Rectal smooth muscle tissue (tissue), 1 donor: ENCODE data around the gene NCOA3.
"Not testable (repeated sequence)": the region's sequence is repeated elsewhere in the genome, so short reads cannot be mapped to it uniquely, and the experiment has no call there.

Experiments used
- H3K27ac ChIP-seq: one replicate; pipeline ENCODE4 v1.7.0; 2013; ENCODE audit warnings: low read depth, low read length, inconsistent platforms
- H3K27me3 ChIP-seq: one replicate; pipeline ENCODE4 v1.7.0; 2013; ENCODE audit warnings: low read length; ENCODE audit not compliant: control insufficient read depth, insufficient read depth
- H3K36me3 ChIP-seq: one replicate; pipeline ENCODE4 v1.7.0; 2013; ENCODE audit warnings: low read length; ENCODE audit not compliant: control insufficient read depth, insufficient read depth
- H3K4me1 ChIP-seq: one replicate; pipeline ENCODE4 v1.7.0; 2013; ENCODE audit warnings: low read length; ENCODE audit not compliant: control insufficient read depth, insufficient read depth
- H3K4me3 ChIP-seq: one replicate; pipeline ENCODE4 v1.7.0; 2013; ENCODE audit warnings: low read length
- H3K9ac ChIP-seq: one replicate; pipeline ENCODE4 v1.7.0; 2013; ENCODE audit warnings: low read length

Gene NCOA3

GRCh38 chr20:47588158-47588557 is 86.5 kb downstream of the NCOA3 start:
- Histone ChIP-seq H3K4me1 (no peaks in the 10 kb centered on the region), H3K27me3 (no peaks in the 10 kb centered on the region), H3K9ac (no peak overlapping the region), H3K27ac (no peak overlapping the region), H3K4me3 (no peak overlapping the region), H3K36me3 (no peaks in the 10 kb centered on the region)

- H3K27me3 ChIP-seq = no peaks in the 10 kb centered on the region
- no peaks in the 10 kb centered on the region for H3K36me3 ChIP-seq
- H3K9ac ChIP-seq = no peak overlapping the region
- H3K27ac ChIP-seq = no peak overlapping the region
- no peaks in the 10 kb centered on the region for H3K4me1 ChIP-seq
- H3K4me3 ChIP-seq = no peak overlapping the region
Measured at GRCh38 chr20:47591231-47591630, 89.5 kb downstream of the NCOA3 start.

GRCh38 chr20:47594157-47594556 is 92.5 kb downstream of the NCOA3 start:
- Histone ChIP-seq H3K27ac (no peak overlapping the region), H3K4me1 (no peaks in the 10 kb centered on the region), H3K4me3 (no peak overlapping the region), H3K27me3 (no peaks in the 10 kb centered on the region), H3K9ac (no peak overlapping the region), H3K36me3 (no peaks in the 10 kb centered on the region)

- not testable (repeated sequence) for H3K27ac ChIP-seq
Measured at GRCh38 chr20:47595138-47595537, 93.5 kb downstream of the NCOA3 start.

GRCh38 chr20:47596003-47596571 is 94.4 kb downstream of the NCOA3 start:
- H3K27ac ChIP-seq = no peak overlapping the region
- H3K27me3 ChIP-seq = no peaks in the 10 kb centered on the region
- H3K36me3 ChIP-seq = no peaks in the 10 kb centered on the region
- H3K4me1 ChIP-seq = no peaks in the 10 kb centered on the region
- H3K9ac ChIP-seq = no peak overlapping the region
- no peak overlapping the region for H3K4me3 ChIP-seq

More at GRCh38 chr20:47595138-47595537, 93.5 kb downstream of the NCOA3 start:
- not testable (repeated sequence) for H3K4me3 ChIP-seq, H3K27me3 ChIP-seq, H3K9ac ChIP-seq, H3K36me3 ChIP-seq, H3K4me1 ChIP-seq

GRCh38 chr20:47597090-47597489 is 95.4 kb downstream of the NCOA3 start:
- Histone ChIP-seq H3K27me3 (no peaks in the 10 kb centered on the region), H3K4me3 (no peak overlapping the region), H3K27ac (no peak overlapping the region), H3K36me3 (no peaks in the 10 kb centered on the region), H3K9ac (no peak overlapping the region), H3K4me1 (no peaks in the 10 kb centered on the region)

GRCh38 chr20:47598911-47599744 is 97.4 kb downstream of the NCOA3 start:
- Histone ChIP-seq H3K36me3 (no peaks in the 10 kb centered on the region), H3K9ac (no peak overlapping the region), H3K4me3 (no peak overlapping the region), H3K4me1 (no peaks in the 10 kb centered on the region), H3K27me3 (no peaks in the 10 kb centered on the region), H3K27ac (no peak overlapping the region)

- H3K36me3 ChIP-seq = no peaks in the 10 kb centered on the region
- H3K4me3 ChIP-seq = no peak overlapping the region
- no peak overlapping the region for H3K9ac ChIP-seq
- H3K27ac ChIP-seq = no peak overlapping the region
- H3K4me1 ChIP-seq = no peaks in the 10 kb centered on the region
- no peaks in the 10 kb centered on the region for H3K27me3 ChIP-seq
Measured at GRCh38 chr20:47600967-47601547, 99.4 kb downstream of the NCOA3 start.

GRCh38 chr20:47603260-47603659 is 101.6 kb downstream of the NCOA3 start:
- Histone ChIP-seq H3K27me3 (no peaks in the 10 kb centered on the region), H3K9ac (no peak overlapping the region), H3K27ac (no peak overlapping the region), H3K4me3 (no peak overlapping the region), H3K36me3 (no peaks in the 10 kb centered on the region), H3K4me1 (no peaks in the 10 kb centered on the region)

GRCh38 chr20:47605673-47606413 is 104.2 kb downstream of the NCOA3 start:
- Histone ChIP-seq H3K36me3 (no peaks in the 10 kb centered on the region), H3K27me3 (no peaks in the 10 kb centered on the region), H3K9ac (no peak overlapping the region), H3K4me1 (no peaks in the 10 kb centered on the region), H3K4me3 (no peak overlapping the region), H3K27ac (no peak overlapping the region)

- H3K27me3 ChIP-seq = no peaks in the 10 kb centered on the region
- no peaks in the 10 kb centered on the region for H3K4me1 ChIP-seq
- no peaks in the 10 kb centered on the region for H3K36me3 ChIP-seq
- H3K4me3 ChIP-seq = no peak overlapping the region
- H3K9ac ChIP-seq = no peak overlapping the region
- H3K27ac ChIP-seq = no peak overlapping the region
Measured at GRCh38 chr20:47606414-47606982, 104.8 kb downstream of the NCOA3 start.

- no peak overlapping the region for H3K4me3 ChIP-seq
- H3K36me3 ChIP-seq = no peaks in the 10 kb centered on the region
- H3K27ac ChIP-seq = no peak overlapping the region
- H3K27me3 ChIP-seq = no peaks in the 10 kb centered on the region
- no peak overlapping the region for H3K9ac ChIP-seq
- H3K4me1 ChIP-seq = no peaks in the 10 kb centered on the region
Measured at GRCh38 chr20:47606983-47607613, 105.4 kb downstream of the NCOA3 start.
